Right atrium auricular region (tissue), 2 donors: ENCODE data around the gene HMX3. TPM values are rescaled to one million over a fixed set of nuclear protein-coding genes. Genes with fewer than 3 reads are reported as not detected.

Experiments used
- DNase-seq: peaks from one replicate; pipeline ENCODE4 v3.0.0-alpha.2; 2019; ENCODE audit warnings: low spot score
- H3K27ac ChIP-seq, 2 donors: fragments of 200-600 bp; sonication (generic); 1 replicate in 1 of 2; 2 replicates in 1 of 2; pipeline ENCODE4 v1.5.1; 2016 to 2019
- H3K27me3 ChIP-seq, 2 donors: fragments of 200-600 bp; sonication (generic); one replicate each; pipeline versions ENCODE4 v1.5.1 to v1.6.0; 2017 to 2019
- H3K36me3 ChIP-seq: fragments of 200-600 bp; sonication (generic); one replicate; pipeline ENCODE4 v1.5.1; 2016
- H3K4me1 ChIP-seq, 2 donors: fragments of 200-600 bp; sonication (generic); one replicate each; pipeline versions ENCODE4 v1.5.1 to v1.6.0; 2017 to 2019
- H3K4me3 ChIP-seq, 2 donors: fragments of 200-600 bp; sonication (generic); 1 replicate in 1 of 2; 2 replicates in 1 of 2; pipeline ENCODE4 v1.5.1; 2017 to 2019; ENCODE audit warnings: mild to moderate bottlenecking in 1 of 2, moderate library complexity in 1 of 2
- H3K9me3 ChIP-seq, 2 donors: fragments of 200-600 bp; sonication (generic); one replicate each; pipeline ENCODE4 v1.5.1; 2019
- total RNA-seq, 2 donors: library from RNA; depleted of rRNA; stranded (reverse); fragments of >200 nt; gene quantifications; one replicate each; pipeline ENCODE4 v1.1.0, GENCODE V29; 2016
- TF ChIP-seq, protein P1 (sequence below), 2 donors: fragments of 200-600 bp; sonication (generic); IDR thresholded peaks; one replicate each; pipeline ENCODE4 v1.5.1; 2019; ENCODE audit warnings: antibody characterized with exemption in 2 of 2

The HMX3 gene
- total RNA-seq, 2 donors from 2014 or later: not detected

- Histone ChIP-seq H3K36me3 (no peaks in the 10 kb centered on the region), H3K4me1 (peaks cover 0 to 55% of the 10 kb centered on the region in 2 donors), H3K27me3 (peaks cover 81 to 82% of the 10 kb centered on the region in 2 donors), H3K9me3 (no peaks in the 10 kb centered on the region), H3K27ac (no peak overlapping the region), H3K4me3 (no peak overlapping the region)
- DNase-seq: no peak
- TF ChIP-seq, protein P1, sequence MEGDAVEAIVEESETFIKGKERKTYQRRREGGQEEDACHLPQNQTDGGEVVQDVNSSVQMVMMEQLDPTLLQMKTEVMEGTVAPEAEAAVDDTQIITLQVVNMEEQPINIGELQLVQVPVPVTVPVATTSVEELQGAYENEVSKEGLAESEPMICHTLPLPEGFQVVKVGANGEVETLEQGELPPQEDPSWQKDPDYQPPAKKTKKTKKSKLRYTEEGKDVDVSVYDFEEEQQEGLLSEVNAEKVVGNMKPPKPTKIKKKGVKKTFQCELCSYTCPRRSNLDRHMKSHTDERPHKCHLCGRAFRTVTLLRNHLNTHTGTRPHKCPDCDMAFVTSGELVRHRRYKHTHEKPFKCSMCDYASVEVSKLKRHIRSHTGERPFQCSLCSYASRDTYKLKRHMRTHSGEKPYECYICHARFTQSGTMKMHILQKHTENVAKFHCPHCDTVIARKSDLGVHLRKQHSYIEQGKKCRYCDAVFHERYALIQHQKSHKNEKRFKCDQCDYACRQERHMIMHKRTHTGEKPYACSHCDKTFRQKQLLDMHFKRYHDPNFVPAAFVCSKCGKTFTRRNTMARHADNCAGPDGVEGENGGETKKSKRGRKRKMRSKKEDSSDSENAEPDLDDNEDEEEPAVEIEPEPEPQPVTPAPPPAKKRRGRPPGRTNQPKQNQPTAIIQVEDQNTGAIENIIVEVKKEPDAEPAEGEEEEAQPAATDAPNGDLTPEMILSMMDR (IDR thresholded peaks at IDR 0.05): no peak
Measured at GRCh38 chr10:123148414-123149161, 12.8 kb downstream of the HMX3 start.

GRCh38 chr10:123149162-123149567 lies 13.4 kb downstream of the HMX3 start:
- H3K9me3 ChIP-seq: no peaks in the 10 kb centered on the region
- peaks cover 0 to 55% of the 10 kb centered on the region in 2 donors for H3K4me1 ChIP-seq
- no peaks in the 10 kb centered on the region for H3K36me3 ChIP-seq
- H3K27me3 ChIP-seq: peaks cover 76% of the 10 kb centered on the region in 2 donors
- TF ChIP-seq, protein P1 (IDR thresholded peaks at IDR 0.05): no peak
- no peak for DNase-seq
- peak overlapping the region in 1 of 2 donors; percentile 40 for H3K4me3 ChIP-seq
- no peak overlapping the region for H3K27ac ChIP-seq

GRCh38 chr10:123149568-123150270 lies 13.9 kb downstream of the HMX3 start:
- TF ChIP-seq, protein P1 (IDR thresholded peaks at IDR 0.05): no peak
- no peaks in the 10 kb centered on the region for H3K9me3 ChIP-seq
- H3K4me3 ChIP-seq: peak overlapping the region; percentile 17 to 40
- H3K4me1 ChIP-seq: peaks cover 0 to 55% of the 10 kb centered on the region in 2 donors
- H3K27me3 ChIP-seq: peaks cover 72% of the 10 kb centered on the region in 2 donors
- no peak for DNase-seq
- no peak overlapping the region for H3K27ac ChIP-seq
- no peaks in the 10 kb centered on the region for H3K36me3 ChIP-seq

GRCh38 chr10:123150271-123150985 lies 14.7 kb downstream of the HMX3 start:
- Histone ChIP-seq H3K4me1 (peaks cover 0 to 59% of the 10 kb centered on the region in 2 donors), H3K4me3 (peak overlapping the region in 1 of 2 donors; percentile 40), H3K27me3 (peaks cover 64 to 67% of the 10 kb centered on the region in 2 donors), H3K9me3 (no peaks in the 10 kb centered on the region), H3K27ac (no peak overlapping the region), H3K36me3 (no peaks in the 10 kb centered on the region)
- DNase-seq: no peak
- TF ChIP-seq, protein P1 (IDR thresholded peaks at IDR 0.05): no peak

GRCh38 chr10:123150986-123151736 lies 15.4 kb downstream of the HMX3 start:
- peaks cover 57 to 59% of the 10 kb centered on the region in 2 donors for H3K27me3 ChIP-seq
- H3K9me3 ChIP-seq: no peaks in the 10 kb centered on the region
- peaks cover 0 to 59% of the 10 kb centered on the region in 2 donors for H3K4me1 ChIP-seq
- no peak overlapping the region for H3K27ac ChIP-seq
- DNase-seq: no peak
- TF ChIP-seq, protein P1 (IDR thresholded peaks at IDR 0.05): no peak
- H3K36me3 ChIP-seq: peaks cover 5% of the 10 kb centered on the region
- peak overlapping the region in 1 of 2 donors; percentile 31 for H3K4me3 ChIP-seq
